DMS153 treated with DMSO at 0.1 percent for 48 hours (cell line): Measurements from ENCODE around the gene CNTNAP5.

Experiments
- DNase-seq: peaks from one replicate; lab custom pipeline; 2025; ENCODE audit not compliant: unreplicated experiment; lab: John Stamatoyannopoulos, UW

The CNTNAP5 gene

DNA sequence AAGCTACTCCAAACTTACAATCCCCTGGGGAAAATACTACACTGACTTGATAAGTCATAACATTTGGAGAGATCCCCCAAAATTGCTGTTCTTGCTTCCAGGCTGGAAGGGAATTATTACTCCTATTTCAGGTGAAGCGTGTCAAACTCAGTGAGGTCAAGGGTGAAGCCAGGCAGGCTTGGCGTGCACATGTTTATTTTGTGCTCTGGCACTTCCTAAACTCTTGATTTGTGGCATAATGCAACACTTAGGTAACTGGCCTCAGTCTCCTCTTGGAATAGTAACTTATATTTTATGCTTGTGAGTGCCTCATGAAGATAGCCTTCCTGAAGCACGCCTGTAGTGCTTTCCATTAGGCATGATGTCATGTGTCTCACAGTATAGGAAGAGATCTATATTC lies 751.2 kb downstream of the CNTNAP5 start:
- no peak for DNase-seq

DNA sequence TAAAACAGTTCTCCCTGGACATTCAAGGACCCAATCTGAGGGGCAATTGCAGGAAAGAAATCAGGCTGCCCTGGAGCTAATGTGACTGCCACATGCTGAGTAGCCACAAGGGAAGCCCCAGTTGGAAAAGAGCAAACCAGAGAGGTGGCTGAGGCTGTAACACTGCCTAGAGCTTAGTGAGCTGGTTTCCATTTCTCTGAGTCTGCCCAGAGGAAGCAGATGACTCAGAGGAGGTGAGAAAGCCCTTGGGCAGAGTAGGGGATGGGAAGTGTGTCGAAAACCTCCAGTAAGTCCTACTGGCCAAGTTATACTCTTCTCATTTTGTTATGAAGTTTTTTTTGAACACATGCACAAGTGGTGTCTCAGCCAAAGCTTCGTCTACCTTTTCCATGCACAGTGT lies 753.0 kb downstream of the CNTNAP5 start:
- DNase-seq = no peak

DNA sequence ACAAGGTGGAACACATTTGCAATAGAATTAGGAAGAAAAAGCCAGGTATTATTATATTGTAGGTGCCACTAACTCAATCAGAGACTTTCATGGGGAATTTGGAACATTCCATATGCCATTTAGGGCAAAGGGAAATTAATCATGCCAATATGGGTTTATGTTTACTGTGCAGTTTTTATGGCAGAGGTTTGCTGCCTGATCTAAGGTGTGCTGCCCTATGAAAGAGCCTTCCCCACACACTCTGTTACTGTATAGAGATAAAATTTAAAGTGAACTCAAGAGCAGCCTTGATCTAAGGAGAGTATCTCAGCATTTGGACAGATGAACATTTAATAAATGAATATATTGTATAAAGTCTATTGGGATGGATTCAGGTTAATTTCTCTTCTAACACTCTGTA lies 771.6 kb downstream of the CNTNAP5 start:
- DNase-seq = no peak

DNA sequence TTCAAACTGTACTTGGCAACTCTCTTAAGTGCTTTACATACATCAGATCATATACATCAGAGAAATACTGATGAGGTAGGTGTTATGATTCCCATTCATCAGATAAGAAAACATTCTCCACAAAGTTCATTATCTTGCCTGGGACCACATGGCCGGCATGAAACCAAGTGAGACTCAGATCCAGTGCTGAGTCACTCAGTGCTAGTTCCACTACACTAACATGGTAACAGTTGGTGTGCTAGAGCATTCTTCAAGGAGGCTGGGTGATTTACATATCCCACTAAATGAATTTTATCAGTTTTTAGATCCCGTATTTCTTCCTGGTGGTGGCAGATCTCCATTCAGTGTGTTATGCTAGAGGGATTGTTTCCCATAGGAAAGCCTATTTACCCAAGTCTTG lies 772.0 kb downstream of the CNTNAP5 start:
- DNase-seq = no peak

DNA sequence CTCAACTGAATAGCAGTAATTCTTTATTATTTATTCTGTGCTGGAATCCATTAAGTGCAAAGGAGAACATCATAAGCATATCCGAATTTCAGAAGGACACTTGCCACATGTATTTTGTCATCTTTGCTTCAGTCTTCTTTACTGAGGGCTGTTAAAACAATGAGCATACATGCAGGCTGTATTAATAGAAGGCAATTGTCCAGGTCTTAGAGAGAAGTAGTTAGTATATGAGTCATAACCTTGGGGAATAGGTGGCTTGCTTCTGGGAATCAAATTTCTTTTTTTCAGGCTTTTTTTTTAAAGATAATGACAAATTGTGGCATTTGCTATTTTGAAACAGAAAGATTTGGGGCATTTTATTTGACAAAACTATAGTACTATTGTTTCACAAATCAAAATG lies 773.5 kb downstream of the CNTNAP5 start:
- no peak for DNase-seq

DNA sequence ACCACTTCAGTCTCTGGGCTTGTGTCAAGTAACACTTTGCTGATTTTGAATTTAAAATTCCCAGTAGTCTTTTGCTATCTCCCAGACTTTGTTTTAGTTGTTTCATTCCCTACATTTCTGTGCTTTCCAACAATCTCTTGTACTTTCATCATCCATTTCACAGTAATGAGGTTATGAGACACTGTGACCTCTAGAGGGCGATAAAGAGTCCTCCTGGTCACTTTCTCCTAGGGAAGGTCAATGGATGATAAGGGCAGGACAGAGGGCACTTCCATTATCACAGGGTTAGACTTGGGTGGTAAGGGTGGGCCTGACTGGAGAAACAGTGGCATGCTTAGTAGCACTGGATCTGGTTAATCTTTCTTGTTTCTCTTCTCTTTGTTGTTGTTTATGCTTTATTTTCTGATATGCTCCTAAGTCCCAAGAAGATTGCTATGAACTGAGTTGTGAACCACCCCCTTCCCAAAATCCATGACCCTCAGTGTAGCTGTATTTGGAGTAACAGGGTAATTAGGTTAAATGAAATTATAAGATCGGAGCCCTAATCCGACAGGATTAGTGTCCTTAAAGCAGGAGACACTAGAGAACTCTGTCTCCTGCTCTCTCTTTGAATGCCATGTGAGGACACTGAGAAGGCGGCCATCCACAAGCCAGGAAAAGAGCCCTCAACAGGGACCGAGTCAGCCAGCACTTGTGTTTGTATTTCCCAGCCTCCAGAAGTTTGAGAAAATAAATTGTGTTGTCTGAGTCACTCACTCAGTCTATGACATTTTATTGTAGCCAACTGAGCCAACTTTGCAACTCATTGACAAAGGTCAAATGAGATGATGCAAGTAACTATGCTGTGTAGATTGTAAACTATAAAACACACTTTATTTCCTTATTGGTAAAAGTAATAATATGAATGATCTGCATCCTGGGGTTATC lies 779.2 kb downstream of the CNTNAP5 start:
- peak; percentile 13 for DNase-seq

DNA sequence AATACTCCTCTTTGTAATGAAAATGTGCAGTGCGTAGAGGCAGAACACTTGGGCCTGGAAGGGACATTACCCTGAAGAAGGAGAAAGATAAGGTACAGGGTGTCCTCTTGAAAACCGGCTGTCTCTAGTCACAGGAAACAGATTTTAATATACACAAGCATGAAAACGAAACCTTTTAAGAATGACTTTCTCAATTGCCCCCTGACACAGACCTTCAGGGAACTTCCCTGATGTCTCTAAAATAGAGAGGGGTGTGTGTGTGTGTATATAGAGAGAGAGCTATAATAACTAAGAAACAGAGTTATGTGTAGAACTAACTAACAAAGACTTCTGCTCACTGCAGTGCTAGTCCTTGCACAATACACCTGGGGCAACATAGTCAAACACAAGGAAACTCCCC lies 780.0 kb downstream of the CNTNAP5 start:
- no peak for DNase-seq

DNA sequence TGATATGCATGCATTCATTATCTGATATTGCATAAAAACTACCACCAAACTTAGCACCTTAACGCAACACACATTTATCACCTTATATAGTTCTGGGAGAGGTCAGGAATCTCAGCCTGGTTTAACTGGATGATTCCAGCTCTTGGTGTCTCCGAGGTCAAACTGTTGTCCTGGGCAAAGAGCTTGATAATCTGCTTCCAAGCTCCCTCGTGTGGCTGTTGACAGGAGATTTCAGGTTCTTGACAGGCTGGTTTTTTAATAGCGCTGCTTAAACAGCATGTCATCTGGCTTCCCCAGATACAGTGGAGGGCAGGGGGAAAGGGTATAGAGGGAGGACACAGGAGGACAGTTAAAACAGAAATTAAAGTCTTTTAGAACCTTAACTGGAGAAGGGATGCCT lies 785.0 kb downstream of the CNTNAP5 start:
- peak; percentile 41 for DNase-seq

DNA sequence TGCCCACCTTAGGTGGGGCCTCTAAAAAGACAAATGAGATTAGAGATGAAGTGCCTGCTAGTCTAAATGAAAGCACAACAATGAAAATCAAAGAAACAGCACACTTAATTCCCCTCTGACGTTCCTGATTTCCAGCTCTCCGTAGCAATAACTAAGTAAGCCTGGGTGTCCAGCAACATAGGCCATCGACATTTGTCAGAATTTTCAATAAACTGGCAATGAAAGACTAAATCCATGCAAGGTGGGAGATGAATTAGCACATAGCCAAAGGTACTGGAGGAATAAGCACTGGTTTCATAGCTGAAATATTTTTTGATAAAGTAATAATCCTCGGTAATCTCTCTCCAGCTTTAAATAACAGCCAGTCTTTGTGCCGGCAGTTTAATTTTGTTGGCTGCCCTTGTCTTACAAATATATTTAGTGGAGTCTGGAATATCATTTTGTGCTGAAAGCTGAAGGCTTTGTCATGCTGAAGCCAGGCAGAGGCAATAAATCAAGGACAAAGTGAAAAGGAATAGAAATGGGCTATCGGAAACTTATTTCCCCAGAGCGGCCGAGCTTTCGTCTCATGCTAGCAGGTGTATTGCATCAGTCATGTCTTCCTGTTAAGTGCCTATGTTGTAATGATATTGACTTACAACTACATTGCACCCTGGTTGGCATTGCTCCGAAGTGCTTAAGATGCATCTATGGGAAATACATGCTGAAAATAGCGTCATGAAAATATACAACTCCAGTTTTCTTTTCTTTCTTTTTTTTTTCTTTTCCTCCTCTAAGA lies 790.1 kb downstream of the CNTNAP5 start:
- DNase-seq = no peak

DNA sequence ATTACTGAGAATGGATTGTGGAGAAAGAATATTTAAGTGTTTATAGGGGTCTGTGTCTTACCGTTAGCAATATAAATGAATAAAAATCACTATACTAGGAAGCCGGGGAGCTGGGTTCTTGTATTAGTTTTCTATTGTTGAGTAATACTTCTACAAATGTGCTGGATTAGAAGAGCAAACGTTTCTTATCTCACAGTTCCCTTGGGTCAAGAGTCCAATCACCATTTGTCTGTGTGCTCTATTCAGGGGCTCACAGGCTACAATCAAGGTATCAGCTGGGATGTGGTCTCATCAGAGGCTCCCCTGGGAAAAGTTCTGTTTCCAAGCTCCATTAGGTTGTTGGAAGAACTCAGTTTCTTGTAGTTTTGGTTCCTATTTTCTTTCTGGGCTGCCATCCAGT lies 790.9 kb downstream of the CNTNAP5 start:
- DNase-seq = no peak

DNA sequence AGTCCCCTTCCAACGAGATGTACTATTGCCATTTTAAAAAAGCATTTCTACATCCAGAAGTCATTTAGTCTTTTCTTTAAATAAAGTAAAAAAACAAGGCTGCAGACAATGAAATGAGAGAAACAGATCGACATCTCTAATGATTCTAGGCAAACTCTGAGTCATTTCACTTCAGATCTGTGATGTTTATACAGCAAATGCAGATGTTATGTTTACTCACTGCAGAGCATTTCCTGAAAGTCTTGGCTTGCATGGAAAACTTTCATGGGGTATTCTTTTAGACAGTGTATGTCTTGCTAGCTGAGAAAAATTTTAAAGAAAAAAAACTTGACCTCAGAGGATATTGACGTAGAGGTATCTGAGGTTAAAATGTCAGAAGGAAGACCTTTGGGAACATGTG lies 797.4 kb downstream of the CNTNAP5 start:
- DNase-seq = no peak

DNA sequence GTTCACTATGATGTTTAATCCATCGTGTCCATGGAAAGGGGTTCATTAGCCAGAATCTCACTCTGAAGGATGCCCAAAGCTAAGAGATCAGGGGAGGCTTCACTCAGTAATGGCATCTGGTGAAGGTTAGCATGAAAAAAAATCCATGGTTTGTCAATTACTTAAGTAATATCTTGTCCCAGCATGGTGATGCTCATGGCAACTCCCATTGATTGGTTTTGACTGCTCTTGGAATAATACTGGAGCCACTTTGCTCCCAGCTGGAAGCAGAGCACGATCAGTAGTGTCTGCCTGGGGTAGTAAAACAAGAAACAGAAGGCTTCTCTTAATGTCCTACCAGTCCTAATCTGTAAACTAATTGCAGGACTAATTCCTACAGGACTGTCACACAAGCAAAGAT lies 799.4 kb downstream of the CNTNAP5 start:
- no peak for DNase-seq

DNA sequence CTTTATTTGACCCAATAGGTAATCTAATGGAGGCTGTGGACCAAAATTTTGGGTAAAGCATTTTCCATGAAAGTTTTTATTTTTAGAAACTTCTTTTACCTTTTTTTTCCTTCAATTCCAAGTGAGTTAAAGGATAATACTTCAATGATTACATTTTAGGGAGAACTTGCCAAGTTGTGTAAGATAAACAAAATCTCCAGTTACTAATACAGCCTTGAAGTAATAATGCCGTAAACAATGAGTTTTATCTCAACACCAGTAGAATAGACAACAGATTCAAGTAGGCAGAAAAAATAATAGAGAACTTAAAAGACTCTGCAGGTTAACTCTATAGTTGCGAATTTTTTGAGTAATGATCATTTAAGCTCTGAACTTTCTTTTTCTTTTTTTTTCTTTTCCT lies 807.4 kb downstream of the CNTNAP5 start:
- no peak for DNase-seq

DNA sequence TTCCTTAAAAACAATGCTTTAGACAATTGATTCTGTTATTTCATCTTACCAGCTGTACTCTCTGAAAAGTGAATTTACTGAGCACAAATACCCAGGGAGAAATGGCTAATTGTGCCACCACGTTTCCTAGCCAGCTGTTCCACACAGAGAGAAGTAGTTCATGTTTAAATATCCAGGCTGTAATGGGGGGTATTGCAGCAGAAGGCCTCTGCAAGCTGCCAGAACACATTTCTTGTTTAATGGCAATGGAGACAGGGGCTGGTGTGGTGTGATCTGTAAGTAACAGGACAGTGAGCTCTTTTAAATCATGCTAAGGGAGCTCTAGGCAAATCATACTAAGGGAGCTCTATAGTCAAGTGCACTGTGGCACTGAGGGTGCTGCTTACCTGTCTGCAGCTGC lies 809.2 kb downstream of the CNTNAP5 start:
- no peak for DNase-seq

DNA sequence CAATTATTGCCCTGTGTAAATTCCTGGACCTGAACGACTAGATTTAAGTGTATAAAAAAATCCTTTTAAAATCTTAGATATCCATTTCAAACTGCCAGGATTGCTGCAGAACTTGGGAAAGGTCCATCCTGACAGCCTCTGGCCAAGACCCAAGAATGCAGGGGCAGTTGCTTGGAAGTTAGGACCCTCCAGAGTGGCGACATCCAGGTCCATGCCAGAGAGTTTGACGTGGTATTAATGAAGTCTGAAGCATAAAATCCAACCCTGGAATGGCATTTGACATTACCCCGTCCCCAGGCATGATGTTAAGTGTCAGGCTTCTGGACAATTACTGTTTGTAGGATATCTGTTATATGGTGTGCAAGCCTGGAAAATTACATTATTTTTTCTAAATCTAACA lies 810.2 kb downstream of the CNTNAP5 start:
- DNase-seq = no peak

DNA sequence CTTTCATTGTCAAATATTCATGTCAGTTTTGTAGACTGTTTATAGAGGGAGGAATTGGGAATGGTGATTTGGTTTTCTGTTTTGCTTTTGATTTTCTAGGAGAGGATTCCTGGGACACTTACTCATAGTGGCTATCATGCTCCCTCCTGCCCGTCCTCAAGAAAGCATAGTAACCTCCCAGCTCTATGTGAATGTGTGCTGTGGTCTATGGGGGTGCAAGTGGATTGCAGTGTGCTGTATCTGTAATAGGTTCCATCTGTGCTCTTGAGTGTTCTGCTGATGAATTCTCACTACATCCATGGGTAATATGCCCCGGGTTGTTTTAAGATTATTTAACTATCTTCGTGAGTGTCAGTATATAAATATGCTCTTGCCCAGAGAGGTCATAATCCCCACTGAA lies 811.3 kb downstream of the CNTNAP5 start:
- no peak for DNase-seq

DNA sequence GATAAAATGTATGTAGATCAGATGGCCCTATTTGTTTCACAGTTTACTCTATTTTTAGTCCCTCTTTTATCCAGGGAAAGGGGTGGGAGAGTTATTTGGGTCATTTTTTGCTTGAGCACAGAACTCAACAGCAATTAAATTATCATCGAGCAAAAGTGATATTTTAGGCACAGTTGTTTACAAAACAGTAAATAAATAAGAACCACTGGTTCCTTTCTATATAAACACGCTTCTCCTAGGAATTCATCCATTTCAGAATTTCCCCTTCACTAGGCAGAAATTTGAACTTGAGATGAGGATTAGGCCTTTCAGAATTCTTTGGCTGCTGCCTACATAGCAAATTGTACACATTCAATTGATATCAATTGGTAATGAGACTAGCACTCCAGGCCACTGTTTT lies 812.4 kb downstream of the CNTNAP5 start:
- no peak for DNase-seq

DNA sequence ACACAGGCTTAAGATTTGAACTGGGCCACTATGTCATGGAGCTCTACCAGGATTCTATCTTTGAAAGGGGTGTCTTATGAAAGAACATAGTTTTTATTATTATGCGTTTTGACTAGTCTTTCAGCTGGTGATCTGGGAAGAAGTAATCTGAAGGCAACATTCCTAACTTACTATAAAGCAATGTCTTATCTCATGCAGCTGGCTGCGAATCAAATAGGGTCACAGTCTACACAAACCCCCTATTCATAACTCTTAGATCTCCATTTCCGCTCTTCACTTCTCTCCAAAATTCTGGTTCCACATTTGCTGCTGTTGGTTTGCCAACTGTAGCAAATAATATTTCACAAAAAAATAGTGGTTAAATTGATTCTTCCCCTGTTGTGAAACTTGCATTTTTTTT lies 813.3 kb downstream of the CNTNAP5 start:
- no peak for DNase-seq

DNA sequence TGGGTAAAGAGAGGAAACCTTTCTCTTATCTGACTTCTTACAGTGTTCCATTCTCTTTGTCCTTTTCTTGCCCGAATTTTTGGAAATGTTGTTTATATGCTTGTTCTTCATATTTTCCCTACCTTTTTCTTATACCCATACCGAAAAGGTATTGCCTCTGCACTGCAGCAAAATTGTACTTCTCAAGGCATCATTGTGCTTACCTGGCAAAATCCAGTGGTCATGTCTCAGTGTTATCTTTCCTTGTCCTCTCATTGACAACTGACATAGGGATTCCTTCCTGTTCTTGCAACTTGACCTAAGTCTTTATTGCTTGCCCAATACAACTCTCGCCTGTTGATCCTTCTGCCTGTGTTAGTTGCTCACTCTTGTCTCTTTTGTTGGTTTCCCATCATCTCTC lies 842.2 kb downstream of the CNTNAP5 start:
- DNase-seq = no peak

DNA sequence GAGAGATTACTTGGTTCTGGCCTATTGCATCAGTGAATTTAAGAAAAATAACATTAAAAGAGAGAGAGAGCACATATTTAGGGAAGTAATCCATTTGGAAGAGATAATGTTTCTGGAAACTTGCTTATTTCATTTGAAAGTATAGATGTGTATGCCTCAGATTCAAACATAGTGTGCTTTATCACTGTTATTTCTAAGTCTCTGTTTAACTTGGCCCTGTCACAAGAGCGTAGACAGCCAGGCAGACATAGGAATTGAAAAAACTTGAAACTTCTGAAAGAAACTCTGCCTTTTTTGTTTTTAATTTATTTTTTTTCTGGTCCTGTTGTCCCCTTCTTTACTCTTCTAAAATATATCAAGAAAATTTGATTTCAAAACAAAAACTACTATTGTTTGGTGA lies 849.1 kb downstream of the CNTNAP5 start:
- no peak for DNase-seq

DNA sequence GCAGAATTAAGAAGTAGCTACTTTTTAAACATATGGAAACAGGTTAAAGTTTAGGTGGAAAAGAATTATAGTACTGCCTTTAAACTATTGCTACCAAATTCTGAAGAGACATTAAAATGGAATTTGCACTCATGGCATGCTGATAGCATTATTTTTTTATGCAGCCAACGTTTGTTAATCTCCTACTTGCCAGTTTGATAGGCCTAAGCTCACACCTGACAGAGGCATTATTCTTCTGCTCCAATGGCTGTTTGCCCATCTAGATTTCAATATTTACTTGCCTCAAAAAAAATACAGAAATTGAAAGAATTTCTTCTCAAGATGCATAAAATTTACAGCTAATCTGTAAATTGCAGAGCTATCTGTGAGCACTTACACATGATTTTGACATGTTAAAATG lies 849.6 kb downstream of the CNTNAP5 start:
- no peak for DNase-seq

DNA sequence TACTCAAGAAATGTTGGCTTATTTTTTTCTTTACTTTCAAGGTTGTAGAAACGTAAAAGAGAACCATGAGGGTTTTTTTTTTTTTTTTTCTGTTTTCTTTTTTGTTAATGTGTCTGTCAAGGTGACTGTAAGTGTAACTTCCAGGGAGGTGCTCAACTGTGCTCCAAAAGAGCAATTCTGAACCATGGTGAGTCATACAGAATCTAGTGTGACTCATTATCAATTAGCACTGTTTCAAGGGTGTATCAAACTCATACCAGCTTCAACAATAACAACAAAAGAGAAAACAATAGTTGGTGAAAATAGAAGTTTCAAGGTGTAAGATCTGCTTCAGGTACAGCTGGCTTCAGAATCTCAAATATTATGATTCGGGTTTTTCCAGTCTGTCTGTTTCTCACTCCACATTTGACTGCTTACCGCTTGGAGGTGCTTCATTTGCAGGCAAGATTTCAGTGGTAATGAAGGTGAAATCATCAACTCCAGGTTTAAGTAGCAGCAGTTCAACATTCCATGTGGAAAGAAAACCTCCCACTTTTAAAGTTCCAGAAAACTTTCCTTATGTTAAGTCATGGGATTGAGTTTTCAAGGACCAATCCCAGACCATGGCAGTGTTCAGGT lies 850.6 kb downstream of the CNTNAP5 start:
- DNase-seq = no peak
